ENCODE data around the gene IPO11.
"Not testable (repeated sequence)": the region's sequence is repeated elsewhere in the genome, so short reads cannot be mapped to it uniquely, and the experiment has no call there.

The IPO11 gene

DNA sequence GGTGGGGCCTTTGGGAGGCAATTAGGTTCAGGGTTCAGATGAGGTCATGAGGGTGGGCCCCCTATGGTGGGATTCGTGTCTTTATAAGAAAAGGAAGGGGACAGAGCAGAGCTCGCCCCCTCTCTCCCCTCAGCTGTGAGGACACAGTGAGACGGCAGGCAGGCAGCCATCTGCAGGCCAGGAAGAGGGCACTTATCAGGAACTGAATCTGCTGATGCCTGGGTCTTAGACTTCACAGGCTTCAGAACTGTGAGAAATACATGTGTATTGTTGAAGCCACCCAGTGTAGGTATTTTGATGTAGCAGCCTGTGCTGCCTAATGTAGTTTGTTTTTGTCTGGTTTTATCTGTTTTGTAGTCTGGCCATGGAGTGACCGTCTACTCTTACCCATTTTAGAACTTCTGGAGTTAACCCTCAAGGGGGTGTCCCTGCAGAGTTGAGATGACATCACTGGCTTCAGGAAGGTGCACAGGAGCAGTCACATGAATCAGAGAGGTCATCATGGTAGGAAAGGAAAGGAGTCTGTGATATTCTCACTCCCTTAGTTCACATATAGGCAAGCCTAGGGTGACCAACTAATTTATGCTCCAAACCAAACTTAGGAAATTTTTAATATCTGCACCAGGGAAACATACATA is 237.0 kb downstream of the IPO11 start:
- no peak overlapping the region for H3K4me3 ChIP-seq (ENCODE audit: low read length)
- no peak for DNase-seq (ENCODE audit: low read depth)
- TF ChIP-seq, protein P1, sequence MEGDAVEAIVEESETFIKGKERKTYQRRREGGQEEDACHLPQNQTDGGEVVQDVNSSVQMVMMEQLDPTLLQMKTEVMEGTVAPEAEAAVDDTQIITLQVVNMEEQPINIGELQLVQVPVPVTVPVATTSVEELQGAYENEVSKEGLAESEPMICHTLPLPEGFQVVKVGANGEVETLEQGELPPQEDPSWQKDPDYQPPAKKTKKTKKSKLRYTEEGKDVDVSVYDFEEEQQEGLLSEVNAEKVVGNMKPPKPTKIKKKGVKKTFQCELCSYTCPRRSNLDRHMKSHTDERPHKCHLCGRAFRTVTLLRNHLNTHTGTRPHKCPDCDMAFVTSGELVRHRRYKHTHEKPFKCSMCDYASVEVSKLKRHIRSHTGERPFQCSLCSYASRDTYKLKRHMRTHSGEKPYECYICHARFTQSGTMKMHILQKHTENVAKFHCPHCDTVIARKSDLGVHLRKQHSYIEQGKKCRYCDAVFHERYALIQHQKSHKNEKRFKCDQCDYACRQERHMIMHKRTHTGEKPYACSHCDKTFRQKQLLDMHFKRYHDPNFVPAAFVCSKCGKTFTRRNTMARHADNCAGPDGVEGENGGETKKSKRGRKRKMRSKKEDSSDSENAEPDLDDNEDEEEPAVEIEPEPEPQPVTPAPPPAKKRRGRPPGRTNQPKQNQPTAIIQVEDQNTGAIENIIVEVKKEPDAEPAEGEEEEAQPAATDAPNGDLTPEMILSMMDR (IDR thresholded peaks at IDR 0.05; ENCODE audit: insufficient read depth, low read depth, low read length, missing control alignments), result no peak

DNA sequence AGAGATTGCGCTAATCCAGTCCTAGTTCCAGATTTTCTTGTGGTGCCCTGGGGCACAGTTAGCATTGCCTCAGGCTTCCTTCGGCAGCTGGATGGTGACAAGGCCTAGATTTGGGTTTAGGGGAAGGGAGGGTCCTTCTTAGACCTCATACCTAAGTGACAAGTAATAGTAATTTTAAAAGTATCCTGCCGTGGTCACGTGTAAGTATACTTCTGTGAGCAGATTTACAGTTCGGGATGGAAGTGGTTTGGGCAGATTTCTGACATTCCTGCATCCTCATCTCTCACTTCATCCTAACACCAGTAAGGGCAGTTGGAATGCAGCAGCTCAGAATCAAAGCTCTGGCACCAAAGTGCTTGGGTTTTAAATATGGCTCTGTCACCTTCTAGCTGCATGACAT is 237.6 kb downstream of the IPO11 start:
- no peak for DNase-seq (ENCODE audit: low read depth)
- TF ChIP-seq, protein P1 (IDR thresholded peaks at IDR 0.05; ENCODE audit: insufficient read depth, low read depth, low read length, missing control alignments), result no peak
- H3K4me3 ChIP-seq (ENCODE audit: low read length), result no peak overlapping the region

DNA sequence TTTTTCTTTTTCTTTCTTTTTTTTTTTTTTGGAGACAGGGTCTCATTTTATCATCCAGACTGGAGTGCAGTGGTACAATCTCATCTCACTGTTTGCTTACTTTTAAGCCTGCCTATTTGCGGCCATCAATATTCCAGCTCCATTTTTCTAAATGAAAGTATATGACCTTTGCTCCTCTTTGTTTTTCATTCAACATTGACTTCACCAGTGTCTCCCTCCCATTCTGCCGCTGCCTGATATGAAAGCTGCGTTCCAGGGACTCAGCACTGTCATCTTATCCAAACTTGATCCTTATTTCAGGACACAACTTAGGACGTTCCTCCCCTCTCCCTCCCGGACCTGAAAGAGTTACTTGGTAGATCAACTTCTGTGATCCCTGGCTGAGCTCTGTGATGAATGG is 239.7 kb downstream of the IPO11 start:
- no peak overlapping the region for H3K4me3 ChIP-seq (ENCODE audit: low read length)
- no peak for DNase-seq (ENCODE audit: low read depth)
- TF ChIP-seq, protein P1 (IDR thresholded peaks at IDR 0.05; ENCODE audit: insufficient read depth, low read depth, low read length, missing control alignments), result no peak

DNA sequence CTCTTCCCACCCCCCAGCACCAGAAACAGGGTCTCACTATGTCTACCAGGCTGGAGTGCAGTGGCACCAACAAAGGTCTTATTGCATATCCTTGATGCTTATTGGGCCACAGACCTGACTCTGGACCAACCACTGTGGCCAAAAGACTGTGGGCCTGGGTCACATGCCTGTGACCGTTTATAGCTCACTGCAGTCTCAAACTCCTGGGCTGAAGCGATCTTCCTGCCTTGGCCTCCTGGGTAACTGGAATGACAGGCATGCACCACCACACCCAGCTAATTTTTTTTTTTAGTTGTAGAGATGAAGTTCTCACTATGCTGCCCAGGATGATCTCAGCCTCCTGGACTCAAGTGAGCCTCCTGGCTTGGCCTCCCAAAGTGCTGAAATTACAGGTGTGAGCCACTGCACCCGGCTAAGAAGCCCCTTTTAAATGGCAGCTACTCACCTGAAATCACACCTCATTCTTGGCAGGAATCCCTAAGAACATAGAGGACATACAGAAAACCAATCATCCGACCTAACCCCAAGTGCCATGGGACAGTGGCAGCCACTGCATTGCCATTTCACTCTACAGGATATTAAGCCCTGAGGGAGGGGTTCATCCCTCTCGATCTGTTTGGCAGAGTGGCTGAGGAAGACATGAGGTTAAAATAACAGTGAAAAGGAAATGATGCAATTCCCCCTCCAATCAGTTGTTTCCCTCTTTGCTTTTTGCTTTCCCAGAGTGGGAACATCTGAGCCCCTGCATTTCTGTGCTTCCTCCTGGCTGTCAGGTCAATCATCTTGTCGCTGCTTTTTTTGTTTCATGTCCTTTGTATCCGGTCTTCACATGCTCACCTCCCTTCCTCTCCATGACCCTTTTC is 240.7 kb downstream of the IPO11 start:
- TF ChIP-seq, protein P1 (IDR thresholded peaks at IDR 0.05; ENCODE audit: insufficient read depth, low read depth, low read length, missing control alignments), result no peak
- H3K4me3 ChIP-seq (ENCODE audit: low read length), result no peak overlapping the region
- no peak for DNase-seq (ENCODE audit: low read depth)

DNA sequence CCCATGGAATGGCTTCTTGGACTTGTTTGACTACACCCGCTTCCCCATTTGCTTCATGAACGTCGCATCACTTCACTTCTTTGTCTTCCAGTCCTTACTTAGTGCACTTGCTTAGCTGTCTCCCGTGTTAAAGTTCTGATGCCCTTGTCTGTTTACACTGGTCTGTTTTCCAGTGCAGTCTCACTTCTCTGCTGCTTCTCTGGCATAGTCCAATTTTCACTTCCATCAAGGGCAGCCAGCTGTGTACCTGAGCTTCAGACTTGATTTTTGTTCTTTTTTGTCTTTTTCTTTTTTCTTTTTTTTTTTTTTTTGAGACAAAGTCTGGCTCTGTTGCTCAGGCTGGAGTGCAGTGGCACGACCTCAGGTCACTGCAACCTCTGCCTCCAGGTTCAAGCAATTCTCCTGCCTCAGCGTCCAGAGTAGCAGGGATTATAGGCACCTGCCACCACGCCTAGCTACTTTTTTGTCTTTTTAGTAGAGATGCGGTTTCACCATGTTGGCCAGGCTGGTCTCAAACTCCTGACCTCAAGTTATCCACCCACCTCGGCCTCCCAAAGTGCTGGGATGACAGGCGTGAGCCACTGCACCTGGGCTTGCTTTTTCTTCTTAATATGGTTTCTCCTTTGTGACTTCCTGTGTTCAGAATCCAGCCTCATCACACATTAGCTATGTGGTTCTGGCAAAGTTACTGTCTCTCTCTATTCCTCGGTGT is 241.5 kb downstream of the IPO11 start:
- no peak for DNase-seq (ENCODE audit: low read depth)
- no peak overlapping the region for H3K4me3 ChIP-seq (ENCODE audit: low read length)
- TF ChIP-seq, protein P1 (IDR thresholded peaks at IDR 0.05; ENCODE audit: insufficient read depth, low read depth, low read length, missing control alignments), result no peak

DNA sequence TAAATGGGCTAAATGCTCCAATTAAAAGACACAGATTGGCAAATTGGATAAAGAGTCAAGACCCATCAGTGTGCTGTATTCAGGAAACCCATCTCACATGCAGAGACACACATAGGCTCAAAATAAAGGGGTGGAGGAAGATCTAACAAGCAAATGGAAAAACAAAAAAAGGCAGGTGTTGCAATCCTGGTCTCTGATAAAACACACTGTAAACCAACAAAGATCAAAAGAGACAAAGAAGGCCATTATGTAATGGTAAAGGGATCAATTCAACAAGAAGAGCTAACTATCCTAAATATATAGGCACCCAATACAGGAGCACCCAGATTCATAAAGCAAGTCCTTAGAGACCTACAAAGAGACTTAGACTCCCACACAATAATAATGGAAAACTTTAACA is 245.2 kb downstream of the IPO11 start:
- not testable (repeated sequence) for DNase-seq (ENCODE audit: low read depth); H3K4me3 ChIP-seq (ENCODE audit: low read length)

DNA sequence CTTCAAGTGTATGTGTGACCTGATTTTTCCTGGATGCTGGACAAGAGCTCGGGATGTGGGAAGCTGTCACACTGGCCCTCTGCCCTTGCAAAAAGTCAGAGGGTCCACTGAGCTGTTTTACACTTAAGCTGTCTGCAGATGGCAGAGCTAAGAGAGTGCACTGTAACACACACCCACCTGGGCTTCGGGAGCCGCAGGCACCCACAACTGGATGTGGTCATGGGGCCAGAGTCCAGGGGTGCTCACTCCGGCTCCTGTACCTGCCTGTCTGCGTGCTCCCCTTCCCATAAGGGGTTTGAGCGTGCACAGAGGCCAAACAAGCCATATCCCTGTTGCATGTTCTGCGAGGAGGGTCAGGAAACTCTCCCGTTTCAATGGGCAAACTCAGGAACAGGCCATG is 248.6 kb downstream of the IPO11 start:
- TF ChIP-seq, protein P1 (IDR thresholded peaks at IDR 0.05; ENCODE audit: insufficient read depth, low read depth, low read length, missing control alignments), result no peak
- no peak overlapping the region for H3K4me3 ChIP-seq (ENCODE audit: low read length)
- DNase-seq (ENCODE audit: low read depth), result no peak

Data from epithelial cell of esophagus (primary cell).